CD4-positive, alpha-beta T cell treated with Interleukin-17A for 1 hour (primary cell): ENCODE data around the gene B3GALNT2.

ENCODE experiments used
- DNase-seq: peaks from one replicate; pipeline ENCODE4 v3.0.0-alpha.2; 2020

Gene B3GALNT2

DNA sequence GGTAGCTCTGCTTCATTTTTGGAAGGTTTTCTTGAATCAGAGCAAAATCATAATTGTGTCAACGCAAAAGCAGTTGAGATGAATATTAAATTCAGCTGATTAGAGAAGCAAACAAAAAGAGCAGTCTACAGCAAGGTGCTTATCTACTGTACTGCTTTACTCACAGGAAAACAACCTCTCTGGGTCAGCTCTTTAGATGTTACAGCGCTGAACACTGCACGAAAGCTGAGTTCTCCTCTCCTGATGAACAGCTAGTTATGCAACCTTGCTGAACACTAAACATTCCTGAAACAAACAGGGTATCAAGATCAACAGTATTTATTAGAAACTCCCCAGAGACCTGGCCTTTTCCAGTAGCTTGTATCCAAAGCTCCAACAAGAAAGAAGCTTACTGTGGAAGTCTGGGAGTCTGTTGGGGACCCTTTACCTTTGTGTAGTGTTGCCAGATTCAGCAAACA, 95.7 kb downstream of the B3GALNT2 start:
- no peak for DNase-seq

DNA sequence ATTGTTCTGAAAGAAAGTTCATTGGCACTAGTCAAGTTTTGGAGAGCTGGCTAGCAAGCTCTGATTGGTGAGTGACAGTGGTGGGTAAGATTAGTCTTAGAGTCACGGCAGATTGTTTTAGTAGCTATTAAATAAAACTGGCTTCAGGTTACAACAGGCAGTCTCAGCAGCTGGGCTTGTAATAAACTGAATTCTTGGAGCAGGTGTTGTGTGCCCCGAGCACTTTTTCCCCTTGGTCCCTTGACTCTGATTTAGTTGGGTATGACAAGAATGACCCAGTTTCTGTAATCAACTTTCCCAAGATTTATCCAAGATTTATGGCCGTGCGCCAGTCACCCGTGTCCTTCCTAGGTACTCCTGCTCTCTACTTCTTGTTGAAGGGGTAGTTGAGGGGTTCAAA, 96.8 kb downstream of the B3GALNT2 start:
- DNase-seq: no peak

DNA sequence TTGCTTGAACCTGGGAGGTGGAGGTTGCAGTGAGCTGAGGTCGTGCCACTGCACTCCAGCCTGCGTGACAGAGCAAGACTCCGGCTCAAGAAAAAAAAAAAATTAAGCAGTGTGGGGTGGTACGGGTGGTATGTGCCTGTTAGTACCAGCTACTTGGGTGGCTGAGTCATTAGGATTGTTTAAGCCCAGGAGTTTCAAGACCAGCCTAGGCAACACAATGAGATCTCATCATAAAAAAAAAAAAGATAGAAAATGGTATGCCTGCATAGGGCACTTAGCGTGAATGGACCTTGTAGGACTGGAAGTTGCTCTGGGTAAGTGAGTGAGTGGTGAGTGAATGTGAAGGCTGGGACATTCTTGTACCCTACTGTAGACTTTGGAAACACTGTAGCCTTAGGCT, 100.1 kb downstream of the B3GALNT2 start:
- DNase-seq: no peak

DNA sequence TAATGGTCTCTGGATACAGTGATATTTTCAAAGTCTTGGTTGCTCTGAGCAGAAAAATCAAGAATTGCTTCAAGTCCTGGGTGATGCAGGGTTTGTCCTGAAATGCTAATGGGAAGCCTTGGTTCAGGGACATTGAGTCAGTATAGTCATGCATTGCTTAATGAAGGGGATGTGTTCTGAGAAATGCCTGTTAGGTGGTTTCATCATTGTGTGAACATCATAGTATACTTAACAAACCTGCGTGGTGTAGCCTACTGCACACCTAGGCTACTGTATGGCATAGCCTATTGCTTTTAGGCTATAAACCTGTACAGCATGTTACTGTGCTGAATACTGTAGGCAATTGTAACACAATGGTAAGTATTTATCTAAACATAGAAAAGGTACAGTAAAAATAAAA, 100.7 kb downstream of the B3GALNT2 start:
- DNase-seq: no peak

DNA sequence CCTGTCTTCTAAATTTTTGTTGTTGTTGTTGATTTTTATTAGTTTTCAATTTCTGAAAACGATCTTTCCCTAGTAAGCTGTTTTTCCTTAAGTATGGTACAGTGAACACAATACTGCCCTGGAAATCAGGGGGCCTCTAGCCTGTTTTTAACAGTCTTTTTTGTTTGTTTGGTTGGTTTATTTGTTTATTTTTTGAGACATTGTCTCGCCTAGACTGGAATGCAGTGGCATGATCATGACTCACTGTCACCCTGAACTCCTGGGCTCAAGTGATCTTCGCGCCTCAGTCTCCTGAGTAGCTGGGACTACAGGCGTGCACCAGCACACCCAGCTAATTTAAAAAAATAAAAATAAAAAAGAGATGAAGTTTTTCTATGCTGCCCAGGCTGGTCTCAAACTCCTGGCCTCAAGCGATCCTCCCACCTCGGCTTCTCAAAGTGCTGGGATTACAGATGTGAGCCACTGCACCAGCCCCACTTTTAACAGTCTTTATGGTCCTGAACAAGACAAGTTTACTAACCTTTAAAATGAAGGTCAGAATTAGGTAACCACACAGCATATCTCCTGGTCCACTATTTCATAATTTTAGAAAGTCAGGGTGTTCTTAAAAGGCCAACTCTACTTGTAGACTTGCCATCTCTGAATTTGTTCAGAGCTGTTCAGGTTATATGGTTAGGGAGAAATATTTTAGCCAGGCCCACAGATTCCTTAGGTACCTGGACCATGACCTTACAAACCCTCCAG, 101.6 kb downstream of the B3GALNT2 start:
- no peak for DNase-seq

DNA sequence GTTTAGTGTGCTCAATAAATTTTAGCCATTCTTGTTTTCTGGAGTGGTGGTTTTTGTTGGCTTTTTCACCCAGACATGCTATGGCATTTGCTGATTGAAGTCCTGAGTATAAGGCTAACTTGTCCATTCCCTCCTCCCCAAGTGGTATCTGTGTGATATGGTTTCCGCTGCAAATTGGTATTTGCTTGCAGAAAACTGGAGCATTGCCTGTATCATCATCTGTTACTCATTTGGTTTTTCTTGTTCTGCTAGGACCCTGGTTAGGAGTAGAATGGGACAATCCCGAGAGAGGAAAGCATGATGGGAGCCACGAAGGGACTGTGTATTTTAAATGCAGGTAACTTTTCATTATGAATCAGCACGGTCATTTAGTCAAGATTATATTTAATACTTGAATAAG, 103.0 kb downstream of the B3GALNT2 start:
- no peak for DNase-seq
